ES-I3 (cell line): ENCODE measurements around the gene PPM1M.

Experiments
- H3K36me3 ChIP-seq: 2 replicates; pipeline ENCODE4 v1.6.1; 2013; ENCODE audit warnings: mild to moderate bottlenecking, low read length, control low read depth, moderate library complexity; ENCODE audit not compliant: insufficient read depth
- H3K4me1 ChIP-seq: 2 replicates; pipeline ENCODE4 v1.6.1; 2013; ENCODE audit warnings: mild to moderate bottlenecking, control low read depth, low read length; ENCODE audit not compliant: insufficient read depth
- H3K9ac ChIP-seq: 2 replicates; pipeline ENCODE4 v1.6.1; 2013; ENCODE audit warnings: low read depth, mild to moderate bottlenecking, low read length, moderate library complexity
- H3K9me3 ChIP-seq: 2 replicates; pipeline ENCODE4 v1.6.1; 2013; ENCODE audit warnings: mild to moderate bottlenecking, low read length, moderate library complexity; ENCODE audit not compliant: control insufficient read depth, insufficient read depth

Gene PPM1M

DNA sequence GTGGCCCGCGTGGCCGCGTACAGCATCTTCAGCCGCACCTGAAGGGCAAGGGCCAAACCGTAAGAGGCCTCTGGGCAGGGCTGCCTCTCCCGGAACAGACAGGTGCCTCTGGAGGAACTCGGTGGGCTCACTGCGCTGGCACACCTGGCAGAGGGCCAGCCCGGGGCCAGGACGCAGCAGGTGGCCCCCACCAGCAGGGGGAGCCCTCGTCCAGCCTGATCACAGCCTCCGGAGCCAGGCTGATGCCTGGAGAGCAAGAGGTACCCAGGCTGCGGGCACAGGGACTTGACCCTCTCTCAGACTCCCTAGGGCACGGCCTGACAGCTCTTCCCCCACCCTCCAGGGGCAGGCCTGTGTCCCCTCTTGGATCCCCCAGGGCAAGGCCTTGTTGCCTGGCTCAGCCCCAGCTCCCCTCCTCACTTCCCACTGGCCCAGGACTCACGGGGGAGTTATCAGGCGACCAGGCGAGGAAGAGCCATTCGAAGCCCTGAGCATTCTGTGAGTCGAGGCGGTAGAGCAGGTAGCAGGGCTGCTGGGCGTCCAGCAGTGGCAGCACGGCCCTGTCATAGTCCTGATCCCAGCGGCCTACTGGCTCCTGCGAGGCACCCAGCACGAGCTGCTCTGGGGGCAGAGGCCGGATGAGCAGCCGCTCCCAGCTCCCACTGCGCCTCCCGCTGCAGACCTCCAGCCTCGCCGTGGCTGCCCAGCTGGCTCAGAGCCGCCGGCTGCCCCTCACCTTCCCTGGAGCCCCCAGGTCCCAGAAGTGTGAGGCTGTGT is 13.9 kb upstream of the PPM1M start:
- H3K4me1 ChIP-seq, result peaks cover 6% of the 10 kb centered on the region
- no peak overlapping the region for H3K9ac ChIP-seq
- H3K36me3 ChIP-seq, result peaks cover 9% of the 10 kb centered on the region
- H3K9me3 ChIP-seq, result no peaks in the 10 kb centered on the region

GRCh38 chr3:52232279-52233107 is 13.1 kb upstream of the PPM1M start:
- Histone ChIP-seq H3K9me3 (no peaks in the 10 kb centered on the region), H3K9ac (no peak overlapping the region), H3K4me1 (peaks cover 14% of the 10 kb centered on the region), H3K36me3 (peaks cover 9% of the 10 kb centered on the region)

- Histone ChIP-seq H3K9ac (no peak overlapping the region), H3K9me3 (no peaks in the 10 kb centered on the region), H3K4me1 (peaks cover 17% of the 10 kb centered on the region), H3K36me3 (peaks cover 9% of the 10 kb centered on the region)
These were observed 12.4 kb upstream of the PPM1M start for GRCh38 chr3:52233108-52233591.

DNA sequence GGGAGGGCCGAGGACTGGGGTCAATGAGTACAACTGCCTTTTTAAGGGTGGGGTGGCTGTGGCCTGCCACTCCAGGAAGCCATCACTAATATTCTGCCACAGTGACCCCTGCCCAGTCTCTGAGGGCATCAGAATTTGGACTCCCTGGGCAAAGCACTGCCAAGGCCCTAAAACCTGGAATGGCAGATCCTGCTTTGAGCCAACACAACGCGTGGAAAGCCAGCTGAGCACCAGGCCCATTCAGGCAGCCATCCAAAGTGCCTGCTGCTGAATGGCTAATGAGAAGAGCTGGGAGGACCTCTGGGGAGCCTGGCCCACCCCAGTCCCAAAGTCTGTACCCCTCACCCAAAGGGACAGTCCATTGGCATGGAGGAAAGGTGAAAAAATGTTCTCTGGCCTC is 11.6 kb upstream of the PPM1M start:
- Histone ChIP-seq H3K4me1 (peaks cover 17% of the 10 kb centered on the region), H3K9ac (no peak overlapping the region)

DNA sequence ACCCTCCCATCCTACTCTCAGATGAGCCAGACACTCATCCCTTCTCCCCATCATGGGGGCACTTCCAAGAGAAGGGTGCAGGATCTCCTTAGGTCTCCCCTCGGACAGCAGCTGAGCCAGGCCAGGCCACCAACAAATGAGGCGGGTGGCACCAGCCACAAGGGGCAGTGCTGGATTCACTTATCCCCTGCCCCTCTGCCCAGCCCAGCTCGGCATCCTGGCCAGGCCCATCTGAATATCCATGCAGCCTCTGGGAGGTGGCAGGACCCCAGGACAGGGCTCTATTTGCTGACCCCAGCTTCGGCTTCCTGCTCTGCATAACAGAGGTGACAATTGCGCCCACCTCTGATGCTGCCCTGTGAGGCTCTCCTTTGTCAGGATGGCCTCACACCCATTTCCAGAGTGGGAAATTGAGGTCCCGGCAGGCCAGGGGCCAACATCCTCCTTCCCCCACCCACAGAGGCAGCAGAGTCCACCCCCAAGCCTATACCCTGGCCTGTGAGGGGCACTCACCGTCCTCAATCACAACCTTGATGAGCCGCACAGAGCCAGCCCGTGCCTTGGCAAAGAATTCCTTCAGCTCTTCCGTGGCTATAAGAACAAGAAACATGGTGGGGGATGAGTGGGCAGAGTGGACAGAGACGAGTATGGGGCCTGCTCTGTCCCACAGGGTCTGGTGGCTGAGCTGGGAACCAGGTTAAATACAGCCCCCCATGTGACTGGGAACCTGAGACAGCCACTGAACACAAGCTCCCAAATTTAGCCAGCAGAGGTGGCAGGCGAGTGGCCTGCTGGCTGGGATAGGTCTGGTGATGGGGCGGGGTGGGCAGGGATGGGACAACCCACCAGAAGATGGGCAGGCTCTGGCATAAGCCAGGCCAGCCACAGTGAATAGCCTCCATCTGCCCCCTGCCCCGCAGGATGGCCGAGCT is 10.8 kb upstream of the PPM1M start:
- Histone ChIP-seq H3K4me1 (peaks cover 17% of the 10 kb centered on the region), H3K9me3 (no peaks in the 10 kb centered on the region), H3K36me3 (peaks cover 9% of the 10 kb centered on the region), H3K9ac (no peak overlapping the region)

More for the DNA sequence above, 11.6 kb upstream of the PPM1M start:
- Histone ChIP-seq H3K36me3 (peaks cover 9% of the 10 kb centered on the region), H3K9me3 (no peaks in the 10 kb centered on the region)

- H3K36me3 ChIP-seq, result no peaks in the 10 kb centered on the region
- no peaks in the 10 kb centered on the region for H3K9me3 ChIP-seq
- peaks cover 26% of the 10 kb centered on the region for H3K4me1 ChIP-seq
- H3K9ac ChIP-seq, result no peak overlapping the region
These were observed 9.1 kb upstream of the PPM1M start for GRCh38 chr3:52236424-52236886.

- Histone ChIP-seq H3K9ac (0 out of 2 replicates have a peak overlapping the region, but pooled peaks have one; percentile 17), H3K36me3 (no peaks in the 10 kb centered on the region), H3K9me3 (no peaks in the 10 kb centered on the region), H3K4me1 (peaks cover 26% of the 10 kb centered on the region)
These were observed 8.4 kb upstream of the PPM1M start for GRCh38 chr3:52237006-52237656.

- H3K4me1 ChIP-seq, result peaks cover 26% of the 10 kb centered on the region
- H3K9me3 ChIP-seq, result no peaks in the 10 kb centered on the region
- peak overlapping the region; percentile 97; the same call in 1 of the 2 replicates for H3K9ac ChIP-seq
These were observed 7.8 kb upstream of the PPM1M start for GRCh38 chr3:52237657-52238172.

GRCh38 chr3:52238193-52238760 is 7.3 kb upstream of the PPM1M start:
- Histone ChIP-seq H3K9me3 (no peaks in the 10 kb centered on the region), H3K36me3 (no peaks in the 10 kb centered on the region), H3K4me1 (peaks cover 26% of the 10 kb centered on the region), H3K9ac (peak overlapping the region; percentile 97)

More at GRCh38 chr3:52237657-52238172, 7.8 kb upstream of the PPM1M start:
- H3K36me3 ChIP-seq, result no peaks in the 10 kb centered on the region

- H3K9ac ChIP-seq, result peak within 1 kb of the TSS; percentile 97
- peaks cover 26% of the 10 kb centered on the region for H3K4me1 ChIP-seq
- H3K36me3 ChIP-seq, result no peaks in the 10 kb centered on the region
- 0 out of 2 replicates have a peak, but pooled peaks cover 3% of the 10 kb centered on the region for H3K9me3 ChIP-seq
These were observed 6.5 kb upstream of the PPM1M start, which contains the start of gene TWF2 for GRCh38 chr3:52238761-52239701. TSS of gene TWF2 (minus strand) at chr3:52239158. CDS start at chr3:52239016, 142 bp downstream.

- H3K9me3 ChIP-seq, result 0 out of 2 replicates have a peak, but pooled peaks cover 3% of the 10 kb centered on the region
- peaks cover 30% of the 10 kb centered on the region for H3K4me1 ChIP-seq
- peak overlapping the region; percentile 97 for H3K9ac ChIP-seq
- H3K36me3 ChIP-seq, result no peaks in the 10 kb centered on the region
These were observed 5.3 kb upstream of the PPM1M start for GRCh38 chr3:52240059-52240885.
